GM06990 (cell line): ENCODE data around the gene ZNF26.

Experiments used
- DNase-seq: peaks from one replicate; pipeline ENCODE4 v3.0.0-alpha.2; 2011; ENCODE audit not compliant: insufficient read length; ENCODE audit errors: extremely low read depth
- H3K27me3 ChIP-seq: replicated peaks from 2 replicates; pipeline ENCODE4 v1.6.0; 2011; ENCODE audit warnings: low read length; ENCODE audit not compliant: control insufficient read depth, insufficient read depth
- H3K36me3 ChIP-seq: 2 replicates; pipeline ENCODE4 v1.5.1; 2011; ENCODE audit warnings: low read length; ENCODE audit not compliant: control insufficient read depth, insufficient read depth
- H3K4me3 ChIP-seq: replicated peaks from 2 replicates; pipeline ENCODE4 v1.5.1; 2011; ENCODE audit warnings: low read depth, mild to moderate bottlenecking, control low read depth, low read length
- TF ChIP-seq, protein P1 (sequence below): IDR thresholded peaks from 2 replicates; pipeline ENCODE4 v1.5.1; 2011; ENCODE audit warnings: low read length, control low read depth, mild to moderate bottlenecking, inconsistent platforms; ENCODE audit not compliant: insufficient read depth, poor library complexity, severe bottlenecking

Gene ZNF26

DNA sequence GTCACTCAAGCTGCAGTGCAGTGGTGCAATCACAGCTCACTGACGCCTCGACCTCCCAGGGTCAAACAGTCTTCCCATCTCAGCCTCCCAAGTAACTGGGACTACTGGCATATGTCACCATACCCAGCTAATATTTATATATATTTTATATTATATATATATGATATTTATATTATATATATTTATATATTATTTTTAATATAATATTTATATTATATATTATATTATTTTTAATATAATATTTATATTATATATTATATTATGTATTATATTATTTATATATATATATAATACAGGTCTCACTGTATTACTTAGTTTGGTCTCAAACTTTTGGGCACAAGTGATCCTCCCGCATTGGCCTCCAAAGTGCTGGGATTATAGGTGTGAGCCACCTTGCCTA is 60.5 kb downstream of the ZNF26 start:
- Histone ChIP-seq H3K27me3 (no peaks in the 10 kb centered on the region), H3K4me3 (no peak overlapping the region), H3K36me3 (peaks cover 21% of the 10 kb centered on the region)
- no peak for DNase-seq
- TF ChIP-seq, protein P1, sequence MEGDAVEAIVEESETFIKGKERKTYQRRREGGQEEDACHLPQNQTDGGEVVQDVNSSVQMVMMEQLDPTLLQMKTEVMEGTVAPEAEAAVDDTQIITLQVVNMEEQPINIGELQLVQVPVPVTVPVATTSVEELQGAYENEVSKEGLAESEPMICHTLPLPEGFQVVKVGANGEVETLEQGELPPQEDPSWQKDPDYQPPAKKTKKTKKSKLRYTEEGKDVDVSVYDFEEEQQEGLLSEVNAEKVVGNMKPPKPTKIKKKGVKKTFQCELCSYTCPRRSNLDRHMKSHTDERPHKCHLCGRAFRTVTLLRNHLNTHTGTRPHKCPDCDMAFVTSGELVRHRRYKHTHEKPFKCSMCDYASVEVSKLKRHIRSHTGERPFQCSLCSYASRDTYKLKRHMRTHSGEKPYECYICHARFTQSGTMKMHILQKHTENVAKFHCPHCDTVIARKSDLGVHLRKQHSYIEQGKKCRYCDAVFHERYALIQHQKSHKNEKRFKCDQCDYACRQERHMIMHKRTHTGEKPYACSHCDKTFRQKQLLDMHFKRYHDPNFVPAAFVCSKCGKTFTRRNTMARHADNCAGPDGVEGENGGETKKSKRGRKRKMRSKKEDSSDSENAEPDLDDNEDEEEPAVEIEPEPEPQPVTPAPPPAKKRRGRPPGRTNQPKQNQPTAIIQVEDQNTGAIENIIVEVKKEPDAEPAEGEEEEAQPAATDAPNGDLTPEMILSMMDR, result no peak

GRCh38 chr12:133057446-133057845 is 71.3 kb downstream of the ZNF26 start:
- Histone ChIP-seq H3K27me3 (no peaks in the 10 kb centered on the region), H3K36me3 (peaks cover 5% of the 10 kb centered on the region), H3K4me3 (no peak overlapping the region)
- TF ChIP-seq, protein P1, result no peak
- no peak for DNase-seq

DNA sequence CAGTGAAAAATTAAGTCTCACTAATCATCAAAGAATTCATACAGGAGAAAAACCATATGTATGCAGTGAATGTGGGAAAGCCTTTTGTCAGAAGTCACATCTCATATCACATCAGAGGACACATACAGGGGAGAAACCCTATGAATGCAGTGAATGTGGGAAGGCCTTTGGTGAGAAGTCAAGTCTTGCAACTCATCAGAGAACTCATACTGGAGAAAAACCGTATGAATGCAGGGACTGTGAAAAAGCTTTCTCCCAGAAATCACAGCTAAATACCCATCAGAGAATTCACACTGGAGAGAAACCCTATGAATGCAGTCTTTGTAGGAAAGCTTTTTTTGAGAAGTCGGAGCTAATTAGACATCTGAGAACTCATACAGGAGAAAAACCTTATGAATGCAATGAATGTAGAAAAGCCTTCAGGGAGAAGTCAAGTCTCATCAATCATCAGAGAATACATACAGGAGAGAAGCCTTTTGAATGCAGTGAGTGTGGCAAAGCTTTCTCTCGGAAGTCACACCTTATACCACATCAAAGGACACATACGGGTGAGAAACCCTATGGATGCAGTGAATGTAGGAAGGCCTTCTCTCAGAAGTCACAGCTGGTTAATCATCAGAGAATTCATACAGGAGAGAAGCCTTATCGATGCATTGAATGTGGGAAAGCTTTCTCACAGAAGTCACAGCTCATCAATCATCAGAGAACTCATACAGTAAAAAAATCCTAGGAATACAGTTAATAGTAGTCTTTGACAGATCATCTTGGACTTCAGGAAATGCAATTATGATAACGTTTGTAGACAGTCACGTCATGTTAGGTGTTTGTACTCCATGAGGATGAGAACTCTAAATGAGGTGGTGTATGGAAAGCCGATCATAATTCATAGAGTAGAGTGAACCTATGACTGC is 72.3 kb downstream of the ZNF26 start:
- no peak overlapping the region for H3K4me3 ChIP-seq
- TF ChIP-seq, protein P1, result no peak
- no peak for DNase-seq
- peaks cover 4% of the 10 kb centered on the region for H3K36me3 ChIP-seq
- H3K27me3 ChIP-seq, result no peaks in the 10 kb centered on the region

GRCh38 chr12:133061954-133062353 is 75.8 kb downstream of the ZNF26 start:
- no peaks in the 10 kb centered on the region; the same call in 1 of the 2 replicates for H3K36me3 ChIP-seq
- H3K27me3 ChIP-seq, result no peaks in the 10 kb centered on the region
- TF ChIP-seq, protein P1, result no peak
- DNase-seq, result no peak
- H3K4me3 ChIP-seq, result no peak overlapping the region

- H3K36me3 ChIP-seq, result no peaks in the 10 kb centered on the region
- TF ChIP-seq, protein P1, result no peak
- no peak overlapping the region for H3K4me3 ChIP-seq
- no peaks in the 10 kb centered on the region for H3K27me3 ChIP-seq
- DNase-seq, result no peak
Measured at GRCh38 chr12:133063556-133063955, 77.4 kb downstream of the ZNF26 start.
